ENCODE measurements around the gene COL5A3.
"Not testable (repeated sequence)": the region's sequence is repeated elsewhere in the genome, so short reads cannot be mapped to it uniquely, and the experiment has no call there.

COL5A3 gene

DNA sequence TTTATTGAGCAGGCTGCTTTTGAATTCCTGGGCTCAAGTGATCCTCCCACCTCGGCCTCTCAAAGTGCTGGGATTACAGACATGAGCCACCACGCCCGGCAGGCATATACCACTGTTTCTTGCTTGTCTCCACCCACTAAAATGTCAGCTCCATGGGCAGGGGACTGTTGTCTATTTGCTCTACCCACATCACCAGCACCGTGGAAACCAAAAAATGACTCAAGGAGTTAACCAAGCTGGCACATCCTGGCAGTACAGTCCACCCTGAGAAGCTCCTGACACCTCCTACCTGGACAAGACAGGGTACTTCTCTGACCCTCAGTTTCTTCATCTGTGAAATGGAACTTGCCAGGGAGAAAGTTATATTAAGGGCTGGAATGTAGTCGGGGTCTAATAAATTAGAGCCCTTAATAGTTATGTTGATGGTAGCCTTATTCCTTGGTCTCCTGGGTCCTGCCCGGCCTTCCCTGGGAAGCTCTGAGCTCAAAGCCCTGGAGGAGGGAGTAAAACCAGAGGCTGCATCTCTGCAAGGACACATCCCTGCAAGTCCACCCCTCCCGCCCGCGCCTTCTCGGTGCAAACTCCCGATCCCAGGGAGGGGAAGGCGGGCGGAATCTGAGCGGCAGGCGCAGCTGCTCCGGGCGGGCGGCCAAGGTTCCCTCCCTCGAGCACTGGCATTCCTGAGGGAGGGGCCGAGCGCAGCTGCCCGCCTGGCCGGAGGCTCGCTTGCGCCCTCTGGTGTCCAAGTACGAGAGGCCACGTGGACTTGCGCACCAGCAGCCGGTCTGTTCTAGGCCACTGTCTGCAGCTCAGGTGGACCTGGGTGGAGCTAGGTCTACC, 17.1 kb upstream of the COL5A3 start:
- Histone ChIP-seq H3K4me1 (ENCODE audit: control insufficient read depth, insufficient read depth, low read length, poor library complexity, severe bottlenecking) (no peaks in the 10 kb centered on the region), H3K4me3 (ENCODE audit: extremely low read depth, insufficient read depth, low read length, poor library complexity, severe bottlenecking) (no peak overlapping the region), H3K9me3 (ENCODE audit: control insufficient read depth, low read length) (no peaks in the 10 kb centered on the region), H3K36me3 (ENCODE audit: control insufficient read depth, insufficient read depth, low read length) (no peaks in the 10 kb centered on the region), H3K27ac (ENCODE audit: low read depth, low read length, severe bottlenecking) (no peak overlapping the region)
- WGBS, 2 experiments (ENCODE audit: insufficient coverage in 2 of 2) = 11 to 18% methylated on average over 21 to 28 of the region's 29 CpGs

GRCh38 chr19:10026744-10027143, 16.4 kb upstream of the COL5A3 start:
- H3K27ac ChIP-seq (ENCODE audit: low read depth, low read length, severe bottlenecking) = no peak overlapping the region
- no peaks in the 10 kb centered on the region for H3K4me1 ChIP-seq (ENCODE audit: control insufficient read depth, insufficient read depth, low read length, poor library complexity, severe bottlenecking)
- no peaks in the 10 kb centered on the region for H3K9me3 ChIP-seq (ENCODE audit: control insufficient read depth, low read length)
- WGBS, 2 experiments (ENCODE audit: insufficient coverage in 2 of 2) = 91 to 98% methylated on average over 3 of the region's 3 CpGs
- no peaks in the 10 kb centered on the region for H3K36me3 ChIP-seq (ENCODE audit: control insufficient read depth, insufficient read depth, low read length)
- no peak overlapping the region for H3K4me3 ChIP-seq (ENCODE audit: extremely low read depth, insufficient read depth, low read length, poor library complexity, severe bottlenecking)

DNA sequence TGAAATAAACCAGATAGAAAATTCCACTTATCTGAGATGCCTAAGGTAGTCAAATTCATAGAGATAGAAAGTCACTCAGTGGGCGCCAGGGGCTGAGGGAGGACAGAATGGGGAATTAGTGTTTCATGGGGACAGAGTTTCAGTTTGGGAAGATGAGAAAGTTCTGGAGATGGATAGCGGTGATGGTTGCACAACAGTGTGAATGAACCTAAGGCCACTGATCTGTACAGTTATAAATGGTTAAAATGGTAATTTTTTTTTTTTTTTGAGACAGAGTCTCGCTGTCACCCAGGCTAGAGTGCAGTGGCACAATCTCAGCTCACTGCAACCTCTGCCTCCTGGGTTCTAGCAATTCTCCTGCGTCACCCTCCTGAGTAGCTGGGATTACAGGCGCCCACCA, 12.8 kb upstream of the COL5A3 start:
- not testable (repeated sequence) for H3K27ac ChIP-seq (ENCODE audit: low read depth, low read length, severe bottlenecking); H3K9me3 ChIP-seq (ENCODE audit: control insufficient read depth, low read length); H3K4me3 ChIP-seq (ENCODE audit: extremely low read depth, insufficient read depth, low read length, poor library complexity, severe bottlenecking); H3K36me3 ChIP-seq (ENCODE audit: control insufficient read depth, insufficient read depth, low read length); H3K4me1 ChIP-seq (ENCODE audit: control insufficient read depth, insufficient read depth, low read length, poor library complexity, severe bottlenecking)
- WGBS, 2 experiments (ENCODE audit: insufficient coverage in 2 of 2) = 93 to 97% methylated on average over 3 of the region's 5 CpGs

DNA sequence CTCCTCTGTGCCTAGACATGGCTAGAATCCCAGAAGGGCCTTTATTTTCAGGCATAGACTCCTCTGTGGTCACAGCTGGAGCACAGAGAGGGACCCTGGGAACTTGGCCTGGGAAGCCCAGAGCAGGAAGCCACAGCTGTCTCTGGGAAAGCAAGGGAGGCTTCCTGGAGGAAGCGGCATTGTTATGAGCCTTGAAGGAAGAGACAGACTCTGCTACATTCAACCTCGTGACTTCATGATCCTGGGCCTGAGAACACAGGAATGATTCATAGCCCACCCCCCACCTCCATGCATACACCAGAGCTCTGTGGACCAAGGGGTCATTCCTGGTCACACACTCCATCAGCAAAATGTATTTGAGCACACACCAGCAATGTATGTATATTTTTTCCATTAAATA, 11.6 kb upstream of the COL5A3 start:
- no peak overlapping the region for H3K4me3 ChIP-seq (ENCODE audit: extremely low read depth, insufficient read depth, low read length, poor library complexity, severe bottlenecking)
- no peaks in the 10 kb centered on the region for H3K4me1 ChIP-seq (ENCODE audit: control insufficient read depth, insufficient read depth, low read length, poor library complexity, severe bottlenecking)
- no peaks in the 10 kb centered on the region for H3K36me3 ChIP-seq (ENCODE audit: control insufficient read depth, insufficient read depth, low read length)
- WGBS, 2 experiments (ENCODE audit: insufficient coverage in 2 of 2) = 50 to 91% methylated on average over 1 to 2 of the region's 2 CpGs
- no peak overlapping the region for H3K27ac ChIP-seq (ENCODE audit: low read depth, low read length, severe bottlenecking)
- no peaks in the 10 kb centered on the region for H3K9me3 ChIP-seq (ENCODE audit: control insufficient read depth, low read length)

- Histone ChIP-seq H3K4me1 (ENCODE audit: control insufficient read depth, insufficient read depth, low read length, poor library complexity, severe bottlenecking) (no peaks in the 10 kb centered on the region), H3K36me3 (ENCODE audit: control insufficient read depth, insufficient read depth, low read length) (no peaks in the 10 kb centered on the region), H3K9me3 (ENCODE audit: control insufficient read depth, low read length) (no peaks in the 10 kb centered on the region), H3K27ac (ENCODE audit: low read depth, low read length, severe bottlenecking) (no peak overlapping the region), H3K4me3 (ENCODE audit: extremely low read depth, insufficient read depth, low read length, poor library complexity, severe bottlenecking) (no peak overlapping the region)
- WGBS, 2 experiments (ENCODE audit: insufficient coverage in 2 of 2) = 92 to 93% methylated on average over 23 of the region's 23 CpGs
Observed at GRCh38 chr19:10021446-10021845, 11.1 kb upstream of the COL5A3 start.

- 89 to 91% methylated on average over 3 of the region's 6 CpGs for WGBS, 2 experiments (ENCODE audit: insufficient coverage in 2 of 2)
- no peaks in the 10 kb centered on the region for H3K9me3 ChIP-seq (ENCODE audit: control insufficient read depth, low read length)
- H3K36me3 ChIP-seq (ENCODE audit: control insufficient read depth, insufficient read depth, low read length) = no peaks in the 10 kb centered on the region
- no peaks in the 10 kb centered on the region for H3K4me1 ChIP-seq (ENCODE audit: control insufficient read depth, insufficient read depth, low read length, poor library complexity, severe bottlenecking)
- no peak overlapping the region for H3K27ac ChIP-seq (ENCODE audit: low read depth, low read length, severe bottlenecking)
- H3K4me3 ChIP-seq (ENCODE audit: extremely low read depth, insufficient read depth, low read length, poor library complexity, severe bottlenecking) = no peak overlapping the region
Observed at GRCh38 chr19:10020851-10021250, 10.5 kb upstream of the COL5A3 start.

DNA sequence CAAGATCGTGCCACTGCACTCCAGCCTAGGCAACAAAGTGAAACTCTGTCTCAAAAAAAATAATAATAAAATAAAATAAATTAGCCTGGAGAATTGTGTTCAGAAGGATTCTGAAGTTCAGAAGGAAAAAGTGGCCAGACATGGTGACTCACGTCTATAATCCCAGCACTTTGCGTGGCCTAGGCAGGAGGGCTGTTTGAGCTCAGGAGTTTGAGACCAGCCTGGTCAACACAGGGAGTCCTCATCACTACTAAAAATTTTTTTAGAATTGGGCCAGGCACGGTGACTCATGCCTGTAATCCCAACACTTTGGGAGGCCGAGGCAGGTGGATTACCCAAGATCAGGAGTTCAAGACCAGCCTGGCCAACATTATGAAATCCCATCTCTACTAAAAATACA, 8.9 kb upstream of the COL5A3 start:
- Histone ChIP-seq H3K4me3 (ENCODE audit: extremely low read depth, insufficient read depth, low read length, poor library complexity, severe bottlenecking) (no peak overlapping the region), H3K9me3 (ENCODE audit: control insufficient read depth, low read length) (no peaks in the 10 kb centered on the region), H3K27ac (ENCODE audit: low read depth, low read length, severe bottlenecking) (no peak overlapping the region), H3K4me1 (ENCODE audit: control insufficient read depth, insufficient read depth, low read length, poor library complexity, severe bottlenecking) (no peaks in the 10 kb centered on the region), H3K36me3 (ENCODE audit: control insufficient read depth, insufficient read depth, low read length) (no peaks in the 10 kb centered on the region)
- WGBS, 2 experiments (ENCODE audit: insufficient coverage in 2 of 2) = 74 to 85% methylated on average over 4 of the region's 5 CpGs

GRCh38 chr19:10018786-10019185, 8.5 kb upstream of the COL5A3 start:
- Histone ChIP-seq H3K4me3 (ENCODE audit: extremely low read depth, insufficient read depth, low read length, poor library complexity, severe bottlenecking) (no peak overlapping the region), H3K9me3 (ENCODE audit: control insufficient read depth, low read length) (no peaks in the 10 kb centered on the region), H3K36me3 (ENCODE audit: control insufficient read depth, insufficient read depth, low read length) (no peaks in the 10 kb centered on the region), H3K27ac (ENCODE audit: low read depth, low read length, severe bottlenecking) (no peak overlapping the region), H3K4me1 (ENCODE audit: control insufficient read depth, insufficient read depth, low read length, poor library complexity, severe bottlenecking) (no peaks in the 10 kb centered on the region)
- WGBS, 2 experiments (ENCODE audit: insufficient coverage in 2 of 2) = 86 to 88% methylated on average over 7 to 9 of the region's 9 CpGs

DNA sequence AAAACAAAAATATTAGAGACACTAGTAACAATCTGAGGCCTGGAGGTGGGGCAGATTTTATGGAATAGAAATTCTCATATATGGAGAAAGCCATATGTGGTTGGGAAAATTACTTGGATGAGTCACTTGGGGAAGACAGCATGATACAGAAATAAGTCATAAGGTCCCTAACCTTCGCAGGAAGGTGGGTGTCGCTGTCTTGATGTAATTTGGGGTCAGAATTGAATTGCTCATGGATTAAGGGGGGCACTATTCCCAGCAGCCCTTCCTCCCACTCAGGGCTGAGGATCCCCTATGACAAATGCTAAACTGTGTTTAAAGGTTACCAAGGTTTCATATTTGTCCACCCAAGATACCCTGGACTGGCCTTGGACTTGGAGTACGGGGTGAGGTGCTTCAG, 8.0 kb upstream of the COL5A3 start:
- Histone ChIP-seq H3K4me3 (ENCODE audit: extremely low read depth, insufficient read depth, low read length, poor library complexity, severe bottlenecking) (no peak overlapping the region), H3K4me1 (ENCODE audit: control insufficient read depth, insufficient read depth, low read length, poor library complexity, severe bottlenecking) (no peaks in the 10 kb centered on the region), H3K27ac (ENCODE audit: low read depth, low read length, severe bottlenecking) (no peak overlapping the region), H3K36me3 (ENCODE audit: control insufficient read depth, insufficient read depth, low read length) (no peaks in the 10 kb centered on the region), H3K9me3 (ENCODE audit: control insufficient read depth, low read length) (no peaks in the 10 kb centered on the region)
- WGBS, 2 experiments (ENCODE audit: insufficient coverage in 2 of 2) = 90% methylated on average over 2 of the region's 3 CpGs; no CpG with 5 or more reads in 1 of the 2 experiments

DNA sequence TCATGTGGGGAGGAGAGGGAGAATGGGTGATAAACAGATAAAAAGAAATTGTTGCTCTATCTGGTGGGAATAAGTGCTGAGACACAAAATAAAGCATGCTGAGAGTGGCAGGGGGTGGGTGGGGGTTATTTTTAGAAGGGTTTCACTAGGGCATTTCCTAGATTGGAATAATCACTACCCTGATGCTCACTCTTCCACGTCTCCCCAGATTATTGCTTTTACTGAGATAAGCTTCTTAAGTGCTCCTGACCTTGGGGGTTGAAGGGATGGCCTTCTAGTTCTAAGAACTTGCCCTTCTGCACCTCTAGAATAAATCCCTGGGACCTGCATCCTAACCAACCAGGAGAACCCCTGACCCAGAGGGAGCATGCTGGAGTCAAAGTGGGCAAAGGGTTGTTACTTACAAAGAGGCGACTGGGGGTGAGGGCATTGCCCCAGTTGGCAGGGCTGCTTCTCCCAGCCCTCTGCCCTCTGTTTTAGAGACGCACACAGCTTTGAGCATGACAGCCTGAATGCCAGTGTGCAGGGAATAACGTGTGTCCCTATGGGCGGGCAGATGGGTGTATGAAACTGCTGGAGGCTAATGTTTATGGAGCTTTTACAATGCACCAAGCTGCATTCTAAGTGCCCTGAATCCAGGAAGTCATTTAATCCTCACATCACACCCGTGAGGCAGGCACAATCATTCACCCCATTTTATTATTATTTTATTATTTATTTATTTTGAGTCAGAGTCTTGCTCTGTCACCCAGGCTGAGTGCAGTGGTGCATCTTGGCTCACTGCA, 3.7 kb upstream of the COL5A3 start:
- 46 to 81% methylated on average over 2 of the region's 6 CpGs for WGBS, 2 experiments (ENCODE audit: insufficient coverage in 2 of 2)
- H3K9me3 ChIP-seq (ENCODE audit: control insufficient read depth, low read length) = no peaks in the 10 kb centered on the region

GRCh38 chr19:10013316-10013715, 3.0 kb upstream of the COL5A3 start, which contains the start of gene RDH8:
Gene RDH8 (plus strand): TSS chr19:10013483. CDS start chr19:10013498, 15 bp downstream.
- Histone ChIP-seq H3K9me3 (ENCODE audit: control insufficient read depth, low read length) (no peaks in the 10 kb centered on the region), H3K4me1 (ENCODE audit: control insufficient read depth, insufficient read depth, low read length, poor library complexity, severe bottlenecking) (peaks cover 23% of the 10 kb centered on the region), H3K27ac (ENCODE audit: low read depth, low read length, severe bottlenecking) (no peak within 1 kb of the TSS), H3K4me3 (ENCODE audit: extremely low read depth, insufficient read depth, low read length, poor library complexity, severe bottlenecking) (no peak within 1 kb of the TSS), H3K36me3 (ENCODE audit: control insufficient read depth, insufficient read depth, low read length) (no peaks in the 10 kb centered on the region)
- 67 to 81% methylated on average over 6 to 7 of the region's 10 CpGs for WGBS, 2 experiments (ENCODE audit: insufficient coverage in 2 of 2)

More for the DNA sequence above, 3.7 kb upstream of the COL5A3 start:
- Histone ChIP-seq H3K4me1 (ENCODE audit: control insufficient read depth, insufficient read depth, low read length, poor library complexity, severe bottlenecking) (peaks cover 16% of the 10 kb centered on the region), H3K27ac (ENCODE audit: low read depth, low read length, severe bottlenecking) (no peak overlapping the region), H3K36me3 (ENCODE audit: control insufficient read depth, insufficient read depth, low read length) (no peaks in the 10 kb centered on the region), H3K4me3 (ENCODE audit: extremely low read depth, insufficient read depth, low read length, poor library complexity, severe bottlenecking) (no peak overlapping the region)

Data from mesodermal cell (in vitro differentiated cells).